Fibroblast of villous mesenchyme (primary cell): ENCODE measurements around the gene RRP12. TPM values are rescaled to one million over a fixed set of nuclear protein-coding genes. Genes with fewer than 3 reads are reported as not detected.
A peak's percentile ranks its signal among the peaks of the same experiment; 100 is the strongest.

Experiments used
- DNase-seq: peaks from one replicate; pipeline ENCODE4 v3.0.0-alpha.2; 2010; ENCODE audit warnings: low read depth
- H3K4me3 ChIP-seq: 2 replicates; pipeline ENCODE4 v1.5.1; 2011; ENCODE audit warnings: low read depth, mild to moderate bottlenecking, low read length
- CTCF ChIP-seq: IDR thresholded peaks from 2 replicates; pipeline ENCODE4 v1.5.1; 2012; ENCODE audit warnings: low read depth, mild to moderate bottlenecking, low read length; ENCODE audit not compliant: insufficient read depth
- total RNA-seq: library from RNA; depleted of rRNA; stranded (reverse); fragments of >200 nt; gene quantifications from 2 replicates; pipeline ENCODE4 v1.2.3, GENCODE V29; 2012

RRP12 gene
- total RNA-seq, 1 donor: 25.5 TPM

- H3K4me3 ChIP-seq: peak overlapping the region; percentile 84
- TF ChIP-seq CTCF: no peak
- DNase-seq: no peak
Measured at GRCh38 chr10:97319671-97320479, 81.3 kb downstream of the RRP12 start.

GRCh38 chr10:97318772-97319651 lies 82.1 kb downstream of the RRP12 start, which contains the start of gene FRAT1:
FRAT1 (plus strand) TSS chr10:97319271; CDS start chr10:97319454, 183 bp downstream.
- H3K4me3 ChIP-seq: peak within 1 kb of the TSS; percentile 84
- peak; percentile 94 for DNase-seq
- TF ChIP-seq CTCF: no peak

- H3K4me3 ChIP-seq: no peak overlapping the region
- TF ChIP-seq CTCF: no peak
- no peak for DNase-seq
Measured at GRCh38 chr10:97314671-97315070, 86.5 kb downstream of the RRP12 start.

- DNase-seq: no peak
- TF ChIP-seq CTCF: no peak
- no peak overlapping the region for H3K4me3 ChIP-seq
Measured at GRCh38 chr10:97312897-97313296, 88.2 kb downstream of the RRP12 start.

- TF ChIP-seq CTCF: no peak
- no peak for DNase-seq
Measured at GRCh38 chr10:97311111-97311626, 90.0 kb downstream of the RRP12 start.

GRCh38 chr10:97307866-97308780 lies 93.0 kb downstream of the RRP12 start:
- H3K4me3 ChIP-seq: no peak overlapping the region
- no peak for TF ChIP-seq CTCF
- DNase-seq: no peak

More at GRCh38 chr10:97311111-97311626, 90.0 kb downstream of the RRP12 start:
- H3K4me3 ChIP-seq: no peak overlapping the region
